PFSK-1 (cell line): ENCODE data around the gene KDM4B.

ENCODE experiments used
- FOXP2 ChIP-seq: optimal IDR thresholded peaks from 2 replicates; pipeline ENCODE3; 2011; ENCODE audit warnings: borderline replicate concordance, control low read depth, inconsistent platforms; ENCODE audit not compliant: insufficient read depth; ENCODE audit errors: extremely low read length, extremely low read depth
- POLR2AphosphoS5 ChIP-seq: IDR thresholded peaks from 2 replicates; pipeline ENCODE4 v1.6.1; 2012; ENCODE audit warnings: low read depth, mild to moderate bottlenecking, control low read depth, low read length, moderate library complexity
- TAF1 ChIP-seq: IDR thresholded peaks from 2 replicates; pipeline ENCODE4 v1.6.1; 2012; ENCODE audit warnings: low read length, control low read depth, borderline replicate concordance; ENCODE audit not compliant: insufficient read depth
- TF ChIP-seq, protein P1 (sequence below), 2 experiments: IDR thresholded peaks; 2 replicates each; pipeline versions ENCODE4 v1.6.1 to v1.8.0; 2011 to 2012; ENCODE audit warnings: low read depth in 2 of 2, low read length in 2 of 2, control low read depth in 1 of 2, inconsistent platforms in 1 of 2, mild to moderate bottlenecking in 1 of 2, moderate library complexity in 1 of 2; ENCODE audit not compliant: insufficient read depth in 1 of 2

DNA sequence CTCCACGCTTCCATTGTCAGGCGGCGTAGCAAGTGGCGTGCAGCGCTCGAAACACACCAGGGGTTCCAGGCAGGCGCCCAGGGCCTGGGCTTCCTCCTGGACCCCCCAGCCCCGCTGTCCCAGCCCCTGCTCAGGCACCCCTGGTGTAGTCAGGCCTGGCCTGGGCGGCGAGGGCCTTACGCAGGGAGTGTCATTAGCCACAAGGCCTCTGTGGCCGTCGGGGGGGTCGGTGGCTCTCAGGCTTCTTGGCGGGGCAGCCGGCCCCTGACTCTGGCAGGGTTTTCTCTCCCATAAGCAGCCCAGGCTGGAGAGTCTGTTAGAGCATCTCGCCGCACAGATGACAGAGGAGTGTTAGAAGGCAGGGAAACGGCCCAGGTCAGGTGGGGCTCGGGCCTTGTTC is 116.7 kb downstream of the KDM4B start:
- no peak for TF ChIP-seq FOXP2
- no peak for TF ChIP-seq POLR2AphosphoS5
- TF ChIP-seq, protein P1, sequence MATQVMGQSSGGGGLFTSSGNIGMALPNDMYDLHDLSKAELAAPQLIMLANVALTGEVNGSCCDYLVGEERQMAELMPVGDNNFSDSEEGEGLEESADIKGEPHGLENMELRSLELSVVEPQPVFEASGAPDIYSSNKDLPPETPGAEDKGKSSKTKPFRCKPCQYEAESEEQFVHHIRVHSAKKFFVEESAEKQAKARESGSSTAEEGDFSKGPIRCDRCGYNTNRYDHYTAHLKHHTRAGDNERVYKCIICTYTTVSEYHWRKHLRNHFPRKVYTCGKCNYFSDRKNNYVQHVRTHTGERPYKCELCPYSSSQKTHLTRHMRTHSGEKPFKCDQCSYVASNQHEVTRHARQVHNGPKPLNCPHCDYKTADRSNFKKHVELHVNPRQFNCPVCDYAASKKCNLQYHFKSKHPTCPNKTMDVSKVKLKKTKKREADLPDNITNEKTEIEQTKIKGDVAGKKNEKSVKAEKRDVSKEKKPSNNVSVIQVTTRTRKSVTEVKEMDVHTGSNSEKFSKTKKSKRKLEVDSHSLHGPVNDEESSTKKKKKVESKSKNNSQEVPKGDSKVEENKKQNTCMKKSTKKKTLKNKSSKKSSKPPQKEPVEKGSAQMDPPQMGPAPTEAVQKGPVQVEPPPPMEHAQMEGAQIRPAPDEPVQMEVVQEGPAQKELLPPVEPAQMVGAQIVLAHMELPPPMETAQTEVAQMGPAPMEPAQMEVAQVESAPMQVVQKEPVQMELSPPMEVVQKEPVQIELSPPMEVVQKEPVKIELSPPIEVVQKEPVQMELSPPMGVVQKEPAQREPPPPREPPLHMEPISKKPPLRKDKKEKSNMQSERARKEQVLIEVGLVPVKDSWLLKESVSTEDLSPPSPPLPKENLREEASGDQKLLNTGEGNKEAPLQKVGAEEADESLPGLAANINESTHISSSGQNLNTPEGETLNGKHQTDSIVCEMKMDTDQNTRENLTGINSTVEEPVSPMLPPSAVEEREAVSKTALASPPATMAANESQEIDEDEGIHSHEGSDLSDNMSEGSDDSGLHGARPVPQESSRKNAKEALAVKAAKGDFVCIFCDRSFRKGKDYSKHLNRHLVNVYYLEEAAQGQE (IDR thresholded peaks at IDR 0.05; ENCODE audit: insufficient read depth in 1 of 2, low read depth in 2 of 2, low read length in 2 of 2), result no peak
- no peak for TF ChIP-seq TAF1
